Measurements from ENCODE around the gene TK2.

TK2 gene

DNA sequence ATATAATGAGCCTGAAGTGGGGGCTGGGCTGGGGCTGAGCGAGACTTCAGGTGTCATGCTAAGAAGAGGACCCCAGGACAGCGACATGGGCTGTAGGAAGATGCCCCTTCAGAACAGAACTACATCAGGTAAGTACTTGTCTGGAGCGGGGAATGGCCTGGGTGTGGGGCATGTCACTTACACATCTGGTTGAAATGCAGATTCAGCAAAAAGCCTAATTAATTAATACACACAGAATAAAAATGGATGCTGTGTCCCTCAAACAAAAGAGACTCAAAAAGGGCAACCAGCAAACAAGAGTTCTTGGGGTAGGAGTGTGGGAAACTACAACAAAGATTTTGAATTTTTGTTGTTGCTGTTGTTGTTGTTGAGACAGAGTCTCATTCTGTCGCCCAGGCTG is 41.1 kb upstream of the TK2 start:
- Histone ChIP-seq H3K79me2 (ENCODE audit: insufficient read depth, low read length) (no peaks in the 10 kb centered on the region), H3K4me1 (ENCODE audit: insufficient read depth, low read length, poor library complexity, severe bottlenecking) (peaks cover 9% of the 10 kb centered on the region), H3K9me2 (replicated peaks; ENCODE audit: low read depth, low read length) (no peaks in the 10 kb centered on the region), H3F3A (ENCODE audit: low read depth) (no peaks in the 10 kb centered on the region), H3K36me3 (ENCODE audit: insufficient read depth, low read length) (no peaks in the 10 kb centered on the region), H4K20me1 (ENCODE audit: insufficient read depth, low read length, poor library complexity, severe bottlenecking) (no peaks in the 10 kb centered on the region), H3K9ac (ENCODE audit: low read depth, low read length, poor library complexity, severe bottlenecking) (no peak overlapping the region), H2AFZ (ENCODE audit: low read length) (no peak overlapping the region), H3K9me3 (ENCODE audit: insufficient read depth, low read depth, low read length) (no peaks in the 10 kb centered on the region), H3K27me3 (ENCODE audit: insufficient read depth, low read length, poor library complexity, severe bottlenecking) (no peaks in the 10 kb centered on the region), H3K4me3 (ENCODE audit: low read length, poor library complexity, severe bottlenecking) (no peak overlapping the region), H3K4me2 (ENCODE audit: low read depth, low read length, poor library complexity, severe bottlenecking) (no peak overlapping the region)
- TF ChIP-seq EZH2phosphoT487 (IDR thresholded peaks at IDR 0.05; ENCODE audit: borderline replicate concordance): no peak
- TF ChIP-seq, protein P1, sequence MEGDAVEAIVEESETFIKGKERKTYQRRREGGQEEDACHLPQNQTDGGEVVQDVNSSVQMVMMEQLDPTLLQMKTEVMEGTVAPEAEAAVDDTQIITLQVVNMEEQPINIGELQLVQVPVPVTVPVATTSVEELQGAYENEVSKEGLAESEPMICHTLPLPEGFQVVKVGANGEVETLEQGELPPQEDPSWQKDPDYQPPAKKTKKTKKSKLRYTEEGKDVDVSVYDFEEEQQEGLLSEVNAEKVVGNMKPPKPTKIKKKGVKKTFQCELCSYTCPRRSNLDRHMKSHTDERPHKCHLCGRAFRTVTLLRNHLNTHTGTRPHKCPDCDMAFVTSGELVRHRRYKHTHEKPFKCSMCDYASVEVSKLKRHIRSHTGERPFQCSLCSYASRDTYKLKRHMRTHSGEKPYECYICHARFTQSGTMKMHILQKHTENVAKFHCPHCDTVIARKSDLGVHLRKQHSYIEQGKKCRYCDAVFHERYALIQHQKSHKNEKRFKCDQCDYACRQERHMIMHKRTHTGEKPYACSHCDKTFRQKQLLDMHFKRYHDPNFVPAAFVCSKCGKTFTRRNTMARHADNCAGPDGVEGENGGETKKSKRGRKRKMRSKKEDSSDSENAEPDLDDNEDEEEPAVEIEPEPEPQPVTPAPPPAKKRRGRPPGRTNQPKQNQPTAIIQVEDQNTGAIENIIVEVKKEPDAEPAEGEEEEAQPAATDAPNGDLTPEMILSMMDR (conservative IDR thresholded peaks at IDR 0.05; ENCODE audit: low read length): no peak

DNA sequence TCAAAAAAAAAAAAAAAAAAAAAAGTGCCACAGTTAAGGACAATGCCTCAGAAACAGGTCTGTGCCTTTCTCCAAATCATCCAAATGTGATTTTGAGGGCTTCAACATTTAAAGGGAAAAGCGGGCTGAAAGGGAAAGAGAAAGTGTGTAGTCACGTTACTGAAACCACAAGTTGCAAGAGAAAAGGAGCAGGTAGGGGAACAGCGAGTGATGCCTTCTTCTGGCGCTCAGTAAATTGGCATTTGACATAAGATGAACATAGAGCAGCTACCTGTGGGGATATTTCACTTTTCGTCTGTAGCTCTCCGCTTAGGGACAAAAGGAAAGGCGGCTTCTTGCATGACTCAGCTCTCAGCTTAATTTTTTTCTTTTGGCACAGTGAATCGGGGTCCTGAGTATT is 40.4 kb upstream of the TK2 start:
- H4K20me1 ChIP-seq (ENCODE audit: insufficient read depth, low read length, poor library complexity, severe bottlenecking): no peaks in the 10 kb centered on the region
- H3K9ac ChIP-seq (ENCODE audit: low read depth, low read length, poor library complexity, severe bottlenecking): no peak overlapping the region
- H3K4me3 ChIP-seq (ENCODE audit: low read length, poor library complexity, severe bottlenecking): no peak overlapping the region
- no peak for TF ChIP-seq EZH2phosphoT487 (IDR thresholded peaks at IDR 0.05; ENCODE audit: borderline replicate concordance)
- TF ChIP-seq, protein P1 (conservative IDR thresholded peaks at IDR 0.05; ENCODE audit: low read length): no peak
- H3K4me1 ChIP-seq (ENCODE audit: insufficient read depth, low read length, poor library complexity, severe bottlenecking): peaks cover 16% of the 10 kb centered on the region
- no peak overlapping the region for H3K4me2 ChIP-seq (ENCODE audit: low read depth, low read length, poor library complexity, severe bottlenecking)
- no peak overlapping the region for H2AFZ ChIP-seq (ENCODE audit: low read length)
- no peaks in the 10 kb centered on the region for H3K9me3 ChIP-seq (ENCODE audit: insufficient read depth, low read depth, low read length)
- H3K27me3 ChIP-seq (ENCODE audit: insufficient read depth, low read length, poor library complexity, severe bottlenecking): no peaks in the 10 kb centered on the region
- no peaks in the 10 kb centered on the region for H3F3A ChIP-seq (ENCODE audit: low read depth)
- H3K79me2 ChIP-seq (ENCODE audit: insufficient read depth, low read length): no peaks in the 10 kb centered on the region
- H3K9me2 ChIP-seq (replicated peaks; ENCODE audit: low read depth, low read length): no peaks in the 10 kb centered on the region
- no peaks in the 10 kb centered on the region for H3K36me3 ChIP-seq (ENCODE audit: insufficient read depth, low read length)

DNA sequence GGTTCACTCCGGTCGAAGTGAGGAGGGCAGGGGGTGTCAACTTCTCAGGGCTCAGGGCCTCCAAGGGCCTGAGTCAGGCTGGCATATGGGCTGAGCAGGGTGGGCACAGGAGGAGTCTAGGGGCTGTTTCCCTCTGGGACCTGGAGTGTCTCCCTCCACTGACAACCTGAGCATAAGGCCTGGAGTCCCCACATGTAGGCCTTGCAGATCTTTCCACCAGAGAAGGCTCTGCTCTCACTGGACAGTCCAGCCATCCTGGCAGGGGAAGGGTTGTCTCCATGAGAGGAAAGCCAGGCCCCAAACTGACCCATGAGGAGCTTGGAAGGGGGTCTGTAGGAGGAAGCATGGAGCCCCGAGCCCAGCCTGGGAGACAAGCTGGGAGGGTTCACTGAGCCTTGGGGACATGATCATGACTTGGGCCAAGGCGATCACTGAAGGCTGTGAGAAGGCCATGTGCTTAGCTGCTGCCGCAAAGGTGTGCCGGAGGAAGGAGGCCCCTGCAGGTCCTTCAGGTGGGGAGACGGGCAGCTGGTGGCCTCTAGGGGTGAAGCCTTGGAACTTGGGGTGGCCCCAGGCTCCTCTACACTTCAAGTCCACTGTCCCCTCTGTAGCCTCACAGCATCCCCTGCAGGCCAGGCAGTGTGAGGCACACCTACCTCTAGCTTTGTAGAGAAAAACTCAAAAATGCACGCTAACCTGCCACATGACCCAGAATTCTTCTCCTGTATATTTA is 39.2 kb upstream of the TK2 start:
- H3K36me3 ChIP-seq (ENCODE audit: insufficient read depth, low read length): no peaks in the 10 kb centered on the region
- H3K27me3 ChIP-seq (ENCODE audit: insufficient read depth, low read length, poor library complexity, severe bottlenecking): no peaks in the 10 kb centered on the region
- H3K4me3 ChIP-seq (ENCODE audit: low read length, poor library complexity, severe bottlenecking): no peak overlapping the region
- no peaks in the 10 kb centered on the region for H3K79me2 ChIP-seq (ENCODE audit: insufficient read depth, low read length)
- no peak for TF ChIP-seq EZH2phosphoT487 (IDR thresholded peaks at IDR 0.05; ENCODE audit: borderline replicate concordance)
- TF ChIP-seq, protein P1 (conservative IDR thresholded peaks at IDR 0.05; ENCODE audit: low read length): peak; percentile 99
- H2AFZ ChIP-seq (ENCODE audit: low read length): no peak overlapping the region
- H3K4me1 ChIP-seq (ENCODE audit: insufficient read depth, low read length, poor library complexity, severe bottlenecking): peaks cover 16% of the 10 kb centered on the region
- H3K9me2 ChIP-seq (replicated peaks; ENCODE audit: low read depth, low read length): no peaks in the 10 kb centered on the region
- H4K20me1 ChIP-seq (ENCODE audit: insufficient read depth, low read length, poor library complexity, severe bottlenecking): no peaks in the 10 kb centered on the region
- H3K4me2 ChIP-seq (ENCODE audit: low read depth, low read length, poor library complexity, severe bottlenecking): no peak overlapping the region
- no peaks in the 10 kb centered on the region for H3F3A ChIP-seq (ENCODE audit: low read depth)
- H3K9ac ChIP-seq (ENCODE audit: low read depth, low read length, poor library complexity, severe bottlenecking): no peak overlapping the region
- no peaks in the 10 kb centered on the region for H3K9me3 ChIP-seq (ENCODE audit: insufficient read depth, low read depth, low read length)

All from Loucy (cell line).